HepG2 (cell line): Measurements from ENCODE around the gene SP4. TPM values are rescaled to one million over a fixed set of nuclear protein-coding genes. Genes with fewer than 3 reads are reported as not detected.

Experiments used
- CBFB ChIP-seq: sonication (generic); formaldehyde crosslinking; IDR thresholded peaks from 2 replicates; pipeline ENCODE4 v1.4.0; 2020; ENCODE audit warnings: missing genetic modification reagents
- CEBPG ChIP-seq: IDR thresholded peaks from 2 replicates; pipeline ENCODE4 v1.6.1; 2016
- GPBP1L1 ChIP-seq: sonication (generic); formaldehyde crosslinking; IDR thresholded peaks from 2 replicates; pipeline ENCODE4 v1.5.0; 2020; ENCODE audit warnings: mild to moderate bottlenecking, missing genetic modification reagents
- KDM4B ChIP-seq: sonication (generic); formaldehyde crosslinking; IDR thresholded peaks from 2 replicates; pipeline ENCODE4 v1.4.0; 2020; ENCODE audit warnings: missing genetic modification reagents
- RFXANK ChIP-seq: IDR thresholded peaks from 2 replicates; pipeline ENCODE4 v1.6.1; 2016
- SALL1 ChIP-seq: sonication (generic); formaldehyde crosslinking; IDR thresholded peaks from 2 replicates; pipeline ENCODE4 v1.8.0; 2022; ENCODE audit warnings: mild to moderate bottlenecking, missing genetic modification reagents
- TAF1 ChIP-seq: sonication (generic); formaldehyde crosslinking; IDR thresholded peaks from 2 replicates; pipeline ENCODE4 v1.4.0; 2020; ENCODE audit warnings: missing genetic modification reagents
- ZNF142 ChIP-seq: sonication (generic); formaldehyde crosslinking; IDR thresholded peaks from 2 replicates; pipeline ENCODE4 v1.4.0; 2020; ENCODE audit warnings: missing genetic modification reagents
- ZNF83 ChIP-seq: sonication (generic); formaldehyde crosslinking; IDR thresholded peaks from 2 replicates; pipeline ENCODE4 v1.4.0; 2020; ENCODE audit warnings: missing genetic modification reagents, mild to moderate bottlenecking, borderline replicate concordance
- ZNF839 ChIP-seq: sonication (generic); formaldehyde crosslinking; IDR thresholded peaks from 2 replicates; pipeline ENCODE4 v1.4.0; 2020; ENCODE audit warnings: missing genetic modification reagents, mild to moderate bottlenecking, borderline replicate concordance
- ZSCAN31 ChIP-seq: sonication (generic); formaldehyde crosslinking; IDR thresholded peaks from 2 replicates; pipeline ENCODE4 v1.5.0; 2020; ENCODE audit warnings: low read depth, mild to moderate bottlenecking, missing genetic modification reagents
- polyA plus RNA-seq, 8 experiments: library from polyadenylated mRNA; depleted of rRNA in 3 of 8; stranded (reverse) in 7 of 8; unstranded in 1 of 8; fragments of >200 nt; fragmentation: Illumina TruSeq in 4 of 8; extraction: Trizol in 4 of 8; gene quantifications; 2 replicates each; pipeline versions ENCODE4 v1.2.1 to v1.2.3, GENCODE V29; 2011 to 2016; ENCODE audit warnings: low read depth in 4 of 8, missing spikeins in 1 of 8, mixed read lengths in 1 of 8; ENCODE audit not compliant: insufficient read depth in 1 of 8
- total RNA-seq, 5 experiments: library from RNA; depleted of rRNA; stranded (reverse); fragments of >200 nt; fragmentation: Illumina TruSeq; extraction: Trizol; gene quantifications; 2 replicates each; pipeline ENCODE4 v1.2.3, GENCODE V29; 2016; ENCODE audit warnings: low read depth in 1 of 5
- TF ChIP-seq, protein P1 (sequence below): IDR thresholded peaks from 2 replicates; pipeline ENCODE4 v1.6.1; 2012; ENCODE audit warnings: low read depth, low read length, improper control_type of control experiment
- TF ChIP-seq, protein P2 (sequence below): sonication (generic); formaldehyde crosslinking; IDR thresholded peaks from 2 replicates; pipeline ENCODE4 v1.4.0; 2020; ENCODE audit warnings: missing genetic modification reagents
- TF ChIP-seq, protein P3 (sequence below): sonication (generic); formaldehyde crosslinking; IDR thresholded peaks from 2 replicates; pipeline ENCODE4 v1.4.0; 2020; ENCODE audit warnings: missing genetic modification reagents

SP4 gene
- total and polyA plus RNA-seq, 2 of the 13 experiments (the other 11 are each of a cell fraction or from before 2014, with no cell fraction given) = 2.7 to 4.8 TPM

GRCh38 chr7:21426286-21427181 lies 1.3 kb upstream of the SP4 start (continued):
- no peak for TF ChIP-seq CBFB
- TF ChIP-seq SALL1 (CRISPR knock-in tag) = 0 out of 2 replicates have a peak, but pooled peaks have one; percentile 20
- TF ChIP-seq, protein P1, sequence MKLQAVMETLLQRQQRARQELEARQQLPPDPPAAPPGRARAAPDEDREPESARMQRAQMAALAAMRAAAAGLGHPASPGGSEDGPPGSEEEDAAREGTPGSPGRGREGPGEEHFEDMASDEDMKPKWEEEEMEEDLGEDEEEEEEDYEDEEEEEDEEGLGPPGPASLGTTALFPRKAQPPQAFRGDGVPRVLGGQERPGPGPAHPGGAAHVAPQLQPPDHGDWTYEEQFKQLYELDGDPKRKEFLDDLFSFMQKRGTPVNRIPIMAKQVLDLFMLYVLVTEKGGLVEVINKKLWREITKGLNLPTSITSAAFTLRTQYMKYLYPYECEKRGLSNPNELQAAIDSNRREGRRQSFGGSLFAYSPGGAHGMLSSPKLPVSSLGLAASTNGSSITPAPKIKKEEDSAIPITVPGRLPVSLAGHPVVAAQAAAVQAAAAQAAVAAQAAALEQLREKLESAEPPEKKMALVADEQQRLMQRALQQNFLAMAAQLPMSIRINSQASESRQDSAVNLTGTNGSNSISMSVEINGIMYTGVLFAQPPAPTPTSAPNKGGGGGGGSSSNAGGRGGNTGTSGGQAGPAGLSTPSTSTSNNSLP = no peak
- TF ChIP-seq ZNF83 (CRISPR knock-in tag) = no peak
- TF ChIP-seq, protein P2, sequence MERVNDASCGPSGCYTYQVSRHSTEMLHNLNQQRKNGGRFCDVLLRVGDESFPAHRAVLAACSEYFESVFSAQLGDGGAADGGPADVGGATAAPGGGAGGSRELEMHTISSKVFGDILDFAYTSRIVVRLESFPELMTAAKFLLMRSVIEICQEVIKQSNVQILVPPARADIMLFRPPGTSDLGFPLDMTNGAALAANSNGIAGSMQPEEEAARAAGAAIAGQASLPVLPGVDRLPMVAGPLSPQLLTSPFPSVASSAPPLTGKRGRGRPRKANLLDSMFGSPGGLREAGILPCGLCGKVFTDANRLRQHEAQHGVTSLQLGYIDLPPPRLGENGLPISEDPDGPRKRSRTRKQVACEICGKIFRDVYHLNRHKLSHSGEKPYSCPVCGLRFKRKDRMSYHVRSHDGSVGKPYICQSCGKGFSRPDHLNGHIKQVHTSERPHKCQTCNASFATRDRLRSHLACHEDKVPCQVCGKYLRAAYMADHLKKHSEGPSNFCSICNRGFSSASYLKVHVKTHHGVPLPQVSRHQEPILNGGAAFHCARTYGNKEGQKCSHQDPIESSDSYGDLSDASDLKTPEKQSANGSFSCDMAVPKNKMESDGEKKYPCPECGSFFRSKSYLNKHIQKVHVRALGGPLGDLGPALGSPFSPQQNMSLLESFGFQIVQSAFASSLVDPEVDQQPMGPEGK (CRISPR knock-in tag) = no peak
- no peak for TF ChIP-seq KDM4B (CRISPR knock-in tag)
- TF ChIP-seq ZNF142 = no peak
- TF ChIP-seq, protein P3, sequence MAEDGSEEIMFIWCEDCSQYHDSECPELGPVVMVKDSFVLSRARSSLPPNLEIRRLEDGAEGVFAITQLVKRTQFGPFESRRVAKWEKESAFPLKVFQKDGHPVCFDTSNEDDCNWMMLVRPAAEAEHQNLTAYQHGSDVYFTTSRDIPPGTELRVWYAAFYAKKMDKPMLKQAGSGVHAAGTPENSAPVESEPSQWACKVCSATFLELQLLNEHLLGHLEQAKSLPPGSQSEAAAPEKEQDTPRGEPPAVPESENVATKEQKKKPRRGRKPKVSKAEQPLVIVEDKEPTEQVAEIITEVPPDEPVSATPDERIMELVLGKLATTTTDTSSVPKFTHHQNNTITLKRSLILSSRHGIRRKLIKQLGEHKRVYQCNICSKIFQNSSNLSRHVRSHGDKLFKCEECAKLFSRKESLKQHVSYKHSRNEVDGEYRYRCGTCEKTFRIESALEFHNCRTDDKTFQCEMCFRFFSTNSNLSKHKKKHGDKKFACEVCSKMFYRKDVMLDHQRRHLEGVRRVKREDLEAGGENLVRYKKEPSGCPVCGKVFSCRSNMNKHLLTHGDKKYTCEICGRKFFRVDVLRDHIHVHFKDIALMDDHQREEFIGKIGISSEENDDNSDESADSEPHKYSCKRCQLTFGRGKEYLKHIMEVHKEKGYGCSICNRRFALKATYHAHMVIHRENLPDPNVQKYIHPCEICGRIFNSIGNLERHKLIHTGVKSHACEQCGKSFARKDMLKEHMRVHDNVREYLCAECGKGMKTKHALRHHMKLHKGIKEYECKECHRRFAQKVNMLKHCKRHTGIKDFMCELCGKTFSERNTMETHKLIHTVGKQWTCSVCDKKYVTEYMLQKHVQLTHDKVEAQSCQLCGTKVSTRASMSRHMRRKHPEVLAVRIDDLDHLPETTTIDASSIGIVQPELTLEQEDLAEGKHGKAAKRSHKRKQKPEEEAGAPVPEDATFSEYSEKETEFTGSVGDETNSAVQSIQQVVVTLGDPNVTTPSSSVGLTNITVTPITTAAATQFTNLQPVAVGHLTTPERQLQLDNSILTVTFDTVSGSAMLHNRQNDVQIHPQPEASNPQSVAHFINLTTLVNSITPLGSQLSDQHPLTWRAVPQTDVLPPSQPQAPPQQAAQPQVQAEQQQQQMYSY (CRISPR knock-in tag) = no peak
- TF ChIP-seq RFXANK = no peak
- TF ChIP-seq TAF1 = no peak
- TF ChIP-seq ZSCAN31 (CRISPR knock-in tag) = no peak
- no peak for TF ChIP-seq ZNF839
- TF ChIP-seq CEBPG (CRISPR knock-in tag) = peak; percentile 37; the same call in 1 of the 2 replicates
- no peak for TF ChIP-seq GPBP1L1 (CRISPR knock-in tag)
